CD4-positive, CD25-positive, alpha-beta regulatory T cell (primary cell): ENCODE data around the gene ADAP1. TPM values are rescaled to one million over a fixed set of nuclear protein-coding genes. Genes with fewer than 3 reads are reported as not detected.
"Not testable (repeated sequence)": the region's sequence is repeated elsewhere in the genome, so short reads cannot be mapped to it uniquely, and the experiment has no call there.

Source experiments
- ATAC-seq, 2 donors: fragments of 150-1000 bp; cut with Tn5 transposase; one replicate each; pipeline ENCODE4 v1.10.0; 2021; ENCODE audit warnings: low read depth in 2 of 2, moderate number of reproducible peaks in 2 of 2, moderate library complexity in 1 of 2
- DNase-seq, 3 donors: peaks; one replicate each; pipeline versions ENCODE4 v3.0.0 to v3.0.0-alpha.2; 2012 to 2022; ENCODE audit warnings: mixed read lengths in 1 of 3
- H3K27ac ChIP-seq: one replicate; pipeline ENCODE4 v1.7.0; 2013; ENCODE audit warnings: mild to moderate bottlenecking, low read length; ENCODE audit not compliant: insufficient read depth, poor library complexity, severe bottlenecking
- H3K27me3 ChIP-seq: one replicate; pipeline ENCODE4 v1.7.0; 2013; ENCODE audit warnings: low read length; ENCODE audit not compliant: control insufficient read depth, insufficient read depth
- H3K36me3 ChIP-seq: one replicate; pipeline ENCODE4 v1.7.0; 2013; ENCODE audit warnings: mild to moderate bottlenecking, low read length, moderate library complexity; ENCODE audit not compliant: control insufficient read depth, insufficient read depth
- H3K4me1 ChIP-seq: 2 replicates; pipeline ENCODE4 v1.7.0; 2013; ENCODE audit warnings: mild to moderate bottlenecking, low read length; ENCODE audit not compliant: insufficient read depth, control insufficient read depth, poor library complexity, severe bottlenecking
- H3K4me3 ChIP-seq: one replicate; pipeline ENCODE4 v1.7.0; 2013; ENCODE audit warnings: low read depth, mild to moderate bottlenecking, low read length, moderate library complexity
- H3K9me3 ChIP-seq, 2 experiments: 1 replicate in 1 of 2; 2 replicates in 1 of 2; pipeline ENCODE4 v1.7.0; 2013; ENCODE audit warnings: low read length in 2 of 2, mild to moderate bottlenecking in 1 of 2, moderate library complexity in 1 of 2; ENCODE audit not compliant: control insufficient read depth in 2 of 2
- H3K27ac Mint-ChIP-seq, 3 donors: one replicate each; pipeline ENCODE4 v1.8.0; 2020 to 2022; ENCODE audit warnings: mild to moderate bottlenecking in 3 of 3, mixed read lengths in 3 of 3, moderate library complexity in 2 of 3
- H3K27me3 Mint-ChIP-seq: one replicate; pipeline ENCODE4 v1.8.0; 2022; ENCODE audit warnings: mild to moderate bottlenecking, mixed read lengths
- H3K36me3 Mint-ChIP-seq: one replicate; pipeline ENCODE4 v1.8.0; 2020; ENCODE audit warnings: mixed read lengths
- H3K4me1 Mint-ChIP-seq, 4 donors: one replicate each; pipeline ENCODE4 v1.8.0; 2020 to 2022; ENCODE audit warnings: mixed read lengths in 4 of 4, mild to moderate bottlenecking in 1 of 4
- H3K4me3 Mint-ChIP-seq, 4 donors: one replicate each; pipeline ENCODE4 v1.8.0; 2020 to 2022; ENCODE audit warnings: mild to moderate bottlenecking in 4 of 4, mixed read lengths in 4 of 4, moderate library complexity in 3 of 4
- H3K9me3 Mint-ChIP-seq, 7 donors: one replicate each; pipeline ENCODE4 v1.8.0; 2020 to 2022; ENCODE audit warnings: mixed read lengths in 7 of 7, mild to moderate bottlenecking in 3 of 7, moderate library complexity in 2 of 7
- polyA plus RNA-seq, 4 donors: library from polyadenylated mRNA; unstranded; fragments of 300-500 nt; fragmentation: Illumina TruSeq; gene quantifications; one replicate each; pipeline ENCODE4 v1.2.3, GENCODE V29; 2021
- total RNA-seq: library from RNA; stranded (reverse); gene quantifications from one replicate; pipeline ENCODE4 v1.2.3, GENCODE V29; 2022

The ADAP1 gene
- total and polyA plus RNA-seq, 5 donors from 2014 or later = 2.9 to 8.8 (median 5.5) TPM

DNA sequence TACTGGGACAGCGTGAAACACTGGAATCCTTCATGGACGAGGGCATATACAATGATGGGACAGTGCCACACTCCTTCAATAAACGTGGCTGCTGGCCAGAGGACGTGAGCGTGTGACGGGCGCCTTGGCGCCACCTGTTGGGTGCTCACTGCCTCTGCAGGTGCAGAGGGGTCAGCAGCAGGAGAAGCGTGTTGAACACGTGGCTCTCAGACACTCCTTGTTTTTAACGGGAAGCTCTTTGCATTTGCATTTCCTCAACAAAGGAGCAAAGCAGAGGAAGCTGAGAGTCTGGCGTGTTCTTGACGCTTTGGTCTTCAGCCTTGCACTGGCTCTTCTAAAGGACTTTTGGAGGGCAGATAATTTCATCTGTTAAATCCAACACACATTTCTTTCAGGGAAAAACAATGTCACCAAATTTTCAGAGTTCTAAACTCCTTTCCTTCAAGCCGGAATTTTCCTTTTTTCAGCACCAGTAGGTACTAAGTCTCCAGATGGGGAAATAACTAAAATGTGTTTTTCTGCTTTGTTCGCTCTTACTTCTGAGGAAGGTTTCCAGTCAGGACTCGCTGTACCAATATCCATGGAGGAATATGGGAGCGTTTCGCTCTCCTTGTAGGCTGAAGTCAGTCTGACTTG, 81.0 kb downstream of the ADAP1 start:
- no peaks in the 10 kb centered on the region for H3K9me3 Mint-ChIP-seq
- ATAC-seq (peak; percentile 21 to 30), DNase-seq (peak; percentile 57 to 78 (median 61))
- H3K4me1 Mint-ChIP-seq = peaks cover 10 to 21% (median 14%) of the 10 kb centered on the region in 4 donors
- Histone ChIP-seq H3K4me3 (no peak overlapping the region), H3K9me3 (no peaks in the 10 kb centered on the region), H3K4me1 (peaks cover 12% of the 10 kb centered on the region), H3K27ac (no peak overlapping the region), H3K36me3 (peaks cover 22% of the 10 kb centered on the region), H3K27me3 (no peaks in the 10 kb centered on the region)
- H3K27ac Mint-ChIP-seq = peak overlapping the region; percentile 71 to 84 (median 84)
- peak overlapping the region in 3 of 4 donors; percentile 7 to 76 (median 66) for H3K4me3 Mint-ChIP-seq
- H3K36me3 Mint-ChIP-seq = peaks cover 24% of the 10 kb centered on the region
- H3K27me3 Mint-ChIP-seq = no peaks in the 10 kb centered on the region

DNA sequence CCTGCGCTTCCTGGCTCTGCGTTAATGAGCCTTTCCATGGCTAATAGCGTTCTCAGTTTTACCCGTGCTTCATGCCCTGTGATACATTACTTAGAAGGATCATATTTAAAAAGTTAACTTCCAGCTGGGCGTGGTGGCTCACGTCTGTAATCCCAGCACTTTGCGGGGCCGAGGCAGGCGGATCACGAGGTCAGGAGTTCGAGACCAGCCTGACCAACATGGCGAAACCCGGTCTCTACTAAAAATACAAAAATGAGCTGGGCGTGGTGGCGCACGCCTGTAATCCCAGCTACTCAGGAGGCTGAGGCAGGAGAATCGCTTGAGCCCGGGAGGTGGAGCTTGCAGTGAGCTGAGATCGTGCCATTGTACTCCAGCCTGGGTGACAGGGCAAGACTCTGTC, 81.8 kb downstream of the ADAP1 start:
- not testable (repeated sequence) for H3K4me1 ChIP-seq, H3K27me3 Mint-ChIP-seq, H3K4me3 ChIP-seq, H3K9me3 ChIP-seq, H3K9me3 Mint-ChIP-seq, H3K27ac ChIP-seq, H3K27me3 ChIP-seq, ATAC-seq, DNase-seq
- H3K36me3 ChIP-seq = peaks cover 23% of the 10 kb centered on the region
- peaks cover 7 to 15% (median 11%) of the 10 kb centered on the region in 4 donors for H3K4me1 Mint-ChIP-seq
- peak overlapping the region in 1 of 4 donors; percentile 76 for H3K4me3 Mint-ChIP-seq
- H3K27ac Mint-ChIP-seq = peak overlapping the region in 2 of 3 donors; percentile 84
- H3K36me3 Mint-ChIP-seq = peaks cover 24% of the 10 kb centered on the region

DNA sequence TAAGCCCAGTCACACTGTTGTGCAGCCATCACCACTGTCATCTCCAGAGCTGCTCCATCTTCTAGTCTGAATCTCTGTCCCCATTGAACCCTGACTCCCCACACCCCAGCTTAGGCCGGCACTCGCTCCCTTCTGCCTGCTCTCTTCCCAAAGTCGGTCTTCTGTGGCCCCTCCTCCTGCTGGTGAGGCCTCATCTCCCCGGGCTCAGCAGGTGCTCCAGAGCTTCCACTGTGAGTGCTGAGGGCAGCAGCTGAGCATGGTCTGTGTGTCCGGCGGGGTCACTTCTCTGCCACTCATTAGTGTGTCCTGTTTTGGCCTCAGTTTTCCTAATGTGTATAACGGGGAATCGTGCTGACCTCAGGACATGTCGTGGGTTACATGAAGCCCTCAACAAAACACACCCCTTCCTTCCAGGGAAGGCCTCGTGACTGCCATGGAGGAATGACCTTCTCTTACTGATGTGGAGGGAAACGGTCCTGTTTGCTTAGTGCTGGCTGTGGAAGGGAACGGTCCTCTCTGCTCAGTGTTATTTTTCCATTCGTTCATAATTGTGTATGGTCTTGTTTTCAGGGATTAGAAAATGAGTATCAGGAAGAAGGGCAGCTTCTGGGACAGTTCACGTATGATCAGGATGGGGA, 82.5 kb downstream of the ADAP1 start:
- Histone ChIP-seq H3K4me1 (no peaks in the 10 kb centered on the region), H3K27ac (no peak overlapping the region), H3K27me3 (no peaks in the 10 kb centered on the region), H3K4me3 (no peak overlapping the region), H3K36me3 (peaks cover 30% of the 10 kb centered on the region), H3K9me3 (no peaks in the 10 kb centered on the region)
- no peak overlapping the region for H3K27ac Mint-ChIP-seq
- peaks cover 7 to 15% (median 11%) of the 10 kb centered on the region in 4 donors for H3K4me1 Mint-ChIP-seq
- no peak for ATAC-seq
- no peaks in the 10 kb centered on the region for H3K27me3 Mint-ChIP-seq
- H3K36me3 Mint-ChIP-seq = peaks cover 29% of the 10 kb centered on the region
- no peaks in the 10 kb centered on the region for H3K9me3 Mint-ChIP-seq
- peak overlapping the region in 1 of 4 donors; percentile 32 for H3K4me3 Mint-ChIP-seq
- no peak for DNase-seq

DNA sequence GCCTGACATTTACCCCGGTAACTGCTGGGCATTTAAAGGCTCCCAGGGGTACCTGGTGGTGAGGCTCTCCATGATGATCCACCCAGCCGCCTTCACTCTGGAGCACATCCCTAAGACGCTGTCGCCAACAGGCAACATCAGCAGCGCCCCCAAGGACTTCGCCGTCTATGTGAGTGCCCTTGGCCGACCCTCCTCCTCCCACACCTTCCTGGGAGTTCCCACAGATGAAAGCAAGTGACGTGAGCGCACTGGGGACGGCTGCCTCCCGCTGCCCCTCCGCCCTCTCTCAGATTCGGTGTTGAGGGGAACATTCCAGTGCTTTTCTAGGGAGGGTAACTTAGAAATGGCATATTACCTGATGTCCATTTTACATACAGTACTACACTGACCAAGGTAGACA, 85.1 kb downstream of the ADAP1 start:
- H3K4me3 ChIP-seq = no peak overlapping the region
- no peak for ATAC-seq
- Mint-ChIP-seq H3K9me3 (no peaks in the 10 kb centered on the region), H3K4me3 (no peak overlapping the region), H3K27me3 (no peaks in the 10 kb centered on the region), H3K27ac (peak overlapping the region in 1 of 3 donors; percentile 75), H3K4me1 (peaks cover 7 to 16% (median 11%) of the 10 kb centered on the region in 4 donors), H3K36me3 (peaks cover 42% of the 10 kb centered on the region)
- H3K27ac ChIP-seq = no peak overlapping the region
- peaks cover 45% of the 10 kb centered on the region for H3K36me3 ChIP-seq
- no peaks in the 10 kb centered on the region for H3K27me3 ChIP-seq
- DNase-seq = no peak
- no peaks in the 10 kb centered on the region for H3K9me3 ChIP-seq
- no peaks in the 10 kb centered on the region for H3K4me1 ChIP-seq

DNA sequence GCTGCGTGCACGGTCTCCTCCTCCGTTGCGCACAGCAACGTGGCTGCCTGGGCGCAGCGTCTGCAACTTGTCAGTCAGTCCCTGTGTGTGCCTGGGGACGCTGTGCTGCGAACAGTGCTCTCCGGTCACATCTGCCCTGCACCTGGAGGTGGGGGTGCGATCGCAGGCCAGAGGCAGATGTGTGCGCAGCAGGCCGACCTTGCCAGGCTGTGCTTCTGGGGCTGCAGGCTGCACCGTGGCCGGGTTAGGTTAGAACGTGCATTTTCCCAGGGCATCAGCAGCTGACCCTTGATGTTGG, 86.3 kb downstream of the ADAP1 start:
- ATAC-seq (no peak), DNase-seq (no peak)
- H3K4me1 ChIP-seq = no peaks in the 10 kb centered on the region
- no peaks in the 10 kb centered on the region for H3K9me3 ChIP-seq
- no peak overlapping the region for H3K27ac Mint-ChIP-seq
- H3K9me3 Mint-ChIP-seq = no peaks in the 10 kb centered on the region
- peaks cover 1 to 9% (median 2%) of the 10 kb centered on the region in 4 donors for H3K4me1 Mint-ChIP-seq
- no peaks in the 10 kb centered on the region for H3K27me3 ChIP-seq
- H3K36me3 Mint-ChIP-seq = peaks cover 41% of the 10 kb centered on the region
- no peak overlapping the region for H3K27ac ChIP-seq
- peaks cover 48% of the 10 kb centered on the region for H3K36me3 ChIP-seq
- no peak overlapping the region for H3K4me3 Mint-ChIP-seq
- no peak overlapping the region for H3K4me3 ChIP-seq
- no peaks in the 10 kb centered on the region for H3K27me3 Mint-ChIP-seq

DNA sequence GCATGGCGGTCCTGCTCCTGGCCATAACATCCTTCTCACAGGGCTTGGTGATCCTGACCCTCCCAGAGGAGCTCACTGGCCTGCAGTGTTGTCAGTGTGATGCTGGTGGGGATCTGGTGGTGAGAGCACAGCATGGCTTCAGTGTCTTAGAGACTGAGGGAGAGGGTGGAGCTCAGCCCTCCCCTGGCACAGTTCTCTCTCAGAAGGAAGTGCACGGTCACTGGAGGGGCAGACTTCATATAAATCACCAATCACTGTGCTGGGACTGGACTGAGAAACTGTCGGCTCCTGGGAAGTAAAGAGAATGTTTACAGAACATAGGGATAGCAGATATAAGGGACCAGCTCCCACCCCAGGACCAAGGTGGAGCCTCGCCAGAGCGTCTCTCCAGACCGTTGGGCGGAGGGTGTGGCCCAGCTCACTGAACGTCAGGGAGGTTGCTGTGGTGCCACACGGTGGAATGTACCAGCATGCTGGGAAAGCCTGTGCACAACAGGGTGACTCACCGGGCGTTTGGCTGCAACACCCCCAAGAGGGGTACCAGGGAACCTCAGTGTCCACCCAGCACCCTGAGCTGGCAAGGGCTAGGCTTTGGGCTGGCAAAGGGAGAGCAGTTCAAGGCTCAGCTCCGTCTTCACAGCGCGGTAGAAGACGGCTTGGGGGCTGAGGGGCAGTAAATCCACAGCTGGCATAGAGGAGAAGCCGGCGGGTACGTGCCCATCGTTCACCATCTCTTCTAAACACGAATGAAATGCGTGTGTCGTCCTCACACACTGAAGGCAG, 86.9 kb downstream of the ADAP1 start:
- no peak for ATAC-seq
- Mint-ChIP-seq H3K27ac (no peak overlapping the region), H3K4me3 (no peak overlapping the region), H3K36me3 (peaks cover 38% of the 10 kb centered on the region), H3K27me3 (no peaks in the 10 kb centered on the region), H3K9me3 (no peaks in the 10 kb centered on the region), H3K4me1 (peaks cover 0 to 6% (median 0%) of the 10 kb centered on the region in 4 donors)
- no peak for DNase-seq
- Histone ChIP-seq H3K27ac (no peak overlapping the region), H3K4me1 (no peaks in the 10 kb centered on the region), H3K4me3 (no peak overlapping the region), H3K9me3 (no peaks in the 10 kb centered on the region), H3K36me3 (peaks cover 49% of the 10 kb centered on the region), H3K27me3 (no peaks in the 10 kb centered on the region)

DNA sequence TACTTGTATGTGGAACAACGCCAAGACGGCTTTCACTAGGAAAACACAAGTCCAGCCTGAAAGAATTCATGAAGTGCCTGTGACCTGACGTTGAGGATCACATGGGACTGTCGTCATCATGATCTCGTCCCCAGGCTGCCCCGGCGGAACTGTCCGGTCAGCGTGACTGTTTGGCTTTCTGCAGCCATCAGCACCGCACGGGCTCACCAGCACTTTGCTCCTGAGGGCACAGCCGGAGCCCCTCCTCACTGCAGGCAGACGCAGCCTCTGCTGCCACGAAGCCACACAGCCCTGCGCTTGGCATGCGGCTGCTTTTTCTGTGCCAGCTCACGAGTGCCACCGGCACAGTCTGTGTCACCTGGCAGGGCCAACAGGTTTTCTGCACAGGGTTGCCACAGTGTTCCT, 87.5 kb downstream of the ADAP1 start:
- no peaks in the 10 kb centered on the region for H3K27me3 Mint-ChIP-seq
- no peaks in the 10 kb centered on the region for H3K4me1 ChIP-seq
- ATAC-seq (no peak), DNase-seq (no peak)
- no peak overlapping the region for H3K4me3 Mint-ChIP-seq
- H3K36me3 Mint-ChIP-seq = peaks cover 37% of the 10 kb centered on the region
- H3K9me3 Mint-ChIP-seq = no peaks in the 10 kb centered on the region
- no peaks in the 10 kb centered on the region for H3K9me3 ChIP-seq
- H3K4me3 ChIP-seq = no peak overlapping the region
- H3K27ac ChIP-seq = no peak overlapping the region
- peaks cover 49% of the 10 kb centered on the region for H3K36me3 ChIP-seq
- H3K27ac Mint-ChIP-seq = peak overlapping the region in 1 of 3 donors; percentile 46
- H3K4me1 Mint-ChIP-seq = peaks cover 0 to 5% (median 0%) of the 10 kb centered on the region in 4 donors
- H3K27me3 ChIP-seq = no peaks in the 10 kb centered on the region
